ENCODE measurements around the gene ARL4C.
"Not testable (repeated sequence)": the region's sequence is repeated elsewhere in the genome, so short reads cannot be mapped to it uniquely, and the experiment has no call there.

Gene ARL4C

DNA sequence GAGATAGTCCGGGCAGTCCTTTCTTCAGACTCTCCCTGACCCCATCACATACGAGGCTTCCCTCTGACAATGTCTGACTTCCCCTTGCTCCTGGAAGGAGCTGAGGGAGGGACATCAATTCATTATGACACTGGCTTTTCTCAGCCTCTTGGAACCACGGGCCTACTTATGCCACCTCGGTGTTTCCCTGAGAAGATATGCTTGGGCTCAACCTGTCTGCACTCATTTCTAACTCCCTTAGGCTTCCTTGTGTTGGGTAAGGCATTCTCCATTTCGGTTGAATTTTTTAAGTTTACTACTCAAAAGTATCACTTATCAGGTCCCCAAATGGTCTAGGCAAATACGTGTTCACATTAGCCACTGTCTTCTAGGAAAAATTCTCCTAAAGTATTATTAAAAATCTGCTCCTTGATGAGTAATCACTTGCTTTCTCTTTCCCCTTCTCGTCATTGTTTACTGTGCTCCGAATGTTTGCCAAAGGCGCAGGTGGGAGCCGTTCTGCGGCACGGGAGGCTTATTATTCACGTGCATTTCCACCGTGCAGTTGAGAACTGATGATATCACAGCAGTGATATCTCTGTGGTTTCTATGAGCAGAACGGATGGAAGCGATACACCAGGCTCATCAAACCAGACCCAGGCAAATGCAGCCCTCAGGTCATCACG is 33.1 kb downstream of the ARL4C start:
- TF ChIP-seq, protein P1, sequence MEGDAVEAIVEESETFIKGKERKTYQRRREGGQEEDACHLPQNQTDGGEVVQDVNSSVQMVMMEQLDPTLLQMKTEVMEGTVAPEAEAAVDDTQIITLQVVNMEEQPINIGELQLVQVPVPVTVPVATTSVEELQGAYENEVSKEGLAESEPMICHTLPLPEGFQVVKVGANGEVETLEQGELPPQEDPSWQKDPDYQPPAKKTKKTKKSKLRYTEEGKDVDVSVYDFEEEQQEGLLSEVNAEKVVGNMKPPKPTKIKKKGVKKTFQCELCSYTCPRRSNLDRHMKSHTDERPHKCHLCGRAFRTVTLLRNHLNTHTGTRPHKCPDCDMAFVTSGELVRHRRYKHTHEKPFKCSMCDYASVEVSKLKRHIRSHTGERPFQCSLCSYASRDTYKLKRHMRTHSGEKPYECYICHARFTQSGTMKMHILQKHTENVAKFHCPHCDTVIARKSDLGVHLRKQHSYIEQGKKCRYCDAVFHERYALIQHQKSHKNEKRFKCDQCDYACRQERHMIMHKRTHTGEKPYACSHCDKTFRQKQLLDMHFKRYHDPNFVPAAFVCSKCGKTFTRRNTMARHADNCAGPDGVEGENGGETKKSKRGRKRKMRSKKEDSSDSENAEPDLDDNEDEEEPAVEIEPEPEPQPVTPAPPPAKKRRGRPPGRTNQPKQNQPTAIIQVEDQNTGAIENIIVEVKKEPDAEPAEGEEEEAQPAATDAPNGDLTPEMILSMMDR (IDR thresholded peaks at IDR 0.05) = no peak
- no peak for DNase-seq (ENCODE audit: low spot score)
- H3K27ac ChIP-seq = no peak overlapping the region
- H3K4me3 ChIP-seq = no peak overlapping the region

DNA sequence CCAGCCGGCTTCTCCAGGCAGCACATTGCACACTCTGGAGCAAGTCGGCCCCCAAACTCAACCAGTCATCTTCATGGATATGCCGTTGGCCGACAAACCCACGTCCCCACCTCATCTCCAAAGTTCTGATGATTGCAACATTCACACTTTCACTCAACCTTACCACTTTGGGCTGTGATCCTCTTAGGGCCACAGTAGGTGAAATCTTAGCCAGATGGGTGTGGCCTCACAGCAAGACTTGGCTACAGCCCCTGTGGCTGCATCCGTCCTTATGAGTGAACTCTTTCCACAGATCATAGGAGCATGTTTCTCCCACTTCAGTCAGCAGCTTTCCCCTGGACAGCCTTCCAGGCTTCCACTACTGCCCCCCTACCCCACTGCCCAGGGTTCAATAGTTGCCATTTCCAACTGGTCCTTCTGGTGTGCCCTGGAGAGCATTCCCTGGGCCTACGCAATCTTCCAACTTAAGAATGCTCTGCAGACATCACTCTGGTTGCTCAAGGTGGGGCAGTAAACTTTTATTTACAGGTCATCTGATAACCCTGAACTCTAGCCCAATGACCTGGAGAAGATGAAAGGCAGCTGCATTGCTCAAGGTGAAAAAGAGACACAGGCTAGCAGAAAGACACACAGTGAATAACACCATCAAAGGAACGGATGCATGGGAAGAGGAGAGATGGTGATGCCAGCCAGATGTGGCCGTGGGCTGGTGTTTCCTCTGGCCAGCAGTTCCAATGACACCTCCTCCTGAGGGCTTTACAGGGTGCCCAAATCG is 34.5 kb downstream of the ARL4C start:
- no peak for DNase-seq (ENCODE audit: low spot score)
- TF ChIP-seq, protein P1 (IDR thresholded peaks at IDR 0.05) = no peak
- H3K27ac ChIP-seq = no peak overlapping the region
- no peak overlapping the region for H3K4me3 ChIP-seq

- Histone ChIP-seq H3K4me3 (no peak overlapping the region), H3K27ac (no peak overlapping the region)
- TF ChIP-seq, protein P1 (IDR thresholded peaks at IDR 0.05) = no peak
- DNase-seq (ENCODE audit: low spot score) = no peak
Observed at GRCh38 chr2:234459401-234460009, 37.4 kb downstream of the ARL4C start.

- no peak overlapping the region for H3K27ac ChIP-seq
- H3K4me3 ChIP-seq = no peak overlapping the region
- TF ChIP-seq, protein P1 (IDR thresholded peaks at IDR 0.05) = no peak
- no peak for DNase-seq (ENCODE audit: low spot score)
Observed at GRCh38 chr2:234458466-234458865, 38.4 kb downstream of the ARL4C start.

DNA sequence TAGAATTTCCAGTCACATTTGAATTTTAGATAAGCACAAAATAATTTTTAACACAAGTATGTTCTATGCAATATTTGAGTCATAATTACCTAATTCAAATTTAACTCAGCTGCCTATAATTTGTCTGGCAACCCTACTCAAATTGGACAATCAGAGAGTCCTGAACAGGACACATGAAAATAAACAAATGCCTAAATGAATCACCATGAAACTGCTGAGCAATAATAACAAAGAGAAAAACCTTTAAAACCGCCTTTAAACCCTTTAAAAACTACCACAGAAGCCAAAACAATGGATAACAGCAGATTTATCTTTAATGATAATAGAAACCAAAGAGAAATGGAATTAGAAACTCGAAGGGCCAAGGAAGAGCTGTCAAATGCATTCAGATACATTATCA is 39.5 kb downstream of the ARL4C start:
- DNase-seq (ENCODE audit: low spot score) = no peak
- TF ChIP-seq, protein P1 (IDR thresholded peaks at IDR 0.05) = no peak
- no peak overlapping the region for H3K4me3 ChIP-seq
- no peak overlapping the region for H3K27ac ChIP-seq

DNA sequence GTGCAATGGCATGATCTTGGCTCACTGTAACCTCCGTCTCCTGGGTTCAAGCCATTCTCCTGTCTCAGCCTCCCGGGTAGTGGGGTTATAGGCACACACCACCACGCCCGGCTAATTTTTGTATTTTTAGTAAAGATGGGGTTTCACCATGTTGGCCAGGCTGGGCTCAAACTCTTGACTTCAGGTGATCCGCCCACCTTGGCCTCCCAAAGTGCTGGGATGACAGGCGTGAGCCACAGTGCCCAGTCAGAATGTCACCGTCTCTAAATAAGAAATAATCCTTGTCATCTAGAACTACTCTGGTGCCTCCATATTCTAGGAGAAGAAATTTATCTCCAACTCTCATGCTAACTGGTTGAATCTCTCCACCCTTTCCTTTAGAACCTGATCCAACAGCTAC is 41.6 kb downstream of the ARL4C start:
- not testable (repeated sequence) for DNase-seq (ENCODE audit: low spot score); H3K27ac ChIP-seq; H3K4me3 ChIP-seq

DNA sequence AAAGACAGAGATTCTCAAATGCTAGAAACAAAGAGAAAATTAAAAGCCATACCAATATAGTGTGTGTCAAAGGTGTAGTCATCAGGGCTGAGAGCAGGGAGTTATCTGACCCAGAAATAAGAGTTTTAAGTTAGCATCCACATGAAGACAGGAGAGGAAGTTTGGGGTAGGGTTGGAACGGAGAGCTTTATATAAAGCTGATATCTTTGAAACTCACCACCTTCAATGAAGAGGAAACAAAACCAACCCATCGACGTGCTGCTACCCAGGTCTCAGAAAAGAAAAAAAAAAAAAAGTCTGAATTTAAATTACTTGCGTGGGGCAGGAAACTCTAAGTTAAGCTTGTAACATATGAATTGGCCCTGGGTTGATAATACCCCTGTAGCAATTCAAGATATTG is 42.4 kb downstream of the ARL4C start:
- Histone ChIP-seq H3K27ac (no peak overlapping the region), H3K4me3 (no peak overlapping the region)
- DNase-seq (ENCODE audit: low spot score) = no peak
- TF ChIP-seq, protein P1 (IDR thresholded peaks at IDR 0.05) = no peak

All from coronary artery (tissue), 2 donors.